NCI-H460 (cell line): ENCODE results near the gene MXD4. TPM values are rescaled to one million over a fixed set of nuclear protein-coding genes. Genes with fewer than 3 reads are reported as not detected.

Experiments used
- DNase-seq: peaks from one replicate; pipeline ENCODE4 v3.0.0-alpha.2; 2016; ENCODE audit warnings: low read depth; ENCODE audit errors: extremely low read depth
- total RNA-seq: library from RNA; depleted of rRNA; stranded (reverse); fragments of >200 nt; shearing (Covaris generic); gene quantifications from 2 replicates; pipeline ENCODE4 v1.2.3, GENCODE V29; 2014

MXD4 gene
- total RNA-seq, 1 experiment from 2014 or later = 12.8 TPM

- no peak for DNase-seq
These were observed 8.5 kb downstream of the MXD4 start for GRCh38 chr4:2253160-2254084.

- DNase-seq = no peak
These were observed 9.3 kb downstream of the MXD4 start for GRCh38 chr4:2252530-2253091.

- no peak for DNase-seq
These were observed 9.9 kb downstream of the MXD4 start for GRCh38 chr4:2251795-2252529.

GRCh38 chr4:2251073-2251794, 10.7 kb downstream of the MXD4 start:
- no peak for DNase-seq

- no peak for DNase-seq
These were observed 11.4 kb downstream of the MXD4 start for GRCh38 chr4:2250357-2251072.

GRCh38 chr4:2249526-2250356, 12.2 kb downstream of the MXD4 start:
- no peak for DNase-seq

GRCh38 chr4:2248821-2249261, 13.1 kb downstream of the MXD4 start:
- DNase-seq = no peak

- DNase-seq = no peak
These were observed 13.7 kb downstream of the MXD4 start for GRCh38 chr4:2248044-2248780.

- no peak for DNase-seq
These were observed 14.5 kb downstream of the MXD4 start for GRCh38 chr4:2247128-2248043.

GRCh38 chr4:2246384-2247127, 15.4 kb downstream of the MXD4 start:
- DNase-seq = no peak

GRCh38 chr4:2245787-2246275, 16.1 kb downstream of the MXD4 start:
- no peak for DNase-seq

- DNase-seq = no peak
These were observed 16.7 kb downstream of the MXD4 start for GRCh38 chr4:2245057-2245786.

- no peak for DNase-seq
These were observed 18.1 kb downstream of the MXD4 start for GRCh38 chr4:2243681-2244380.

- DNase-seq = peak; percentile 97
These were observed 20.2 kb downstream of the MXD4 start, which contains the start of the genes HAUS3 and POLN for GRCh38 chr4:2241410-2242353. HAUS3 (minus strand) TSS chr4:2242121; CDS start chr4:2240946, 1,175 bp downstream. POLN (minus strand) TSS chr4:2242121; CDS start chr4:2229231, 12,890 bp downstream.
